Measurements from ENCODE around the gene BSPH1. TPM values are rescaled to one million over a fixed set of nuclear protein-coding genes. Genes with fewer than 3 reads are reported as not detected.
"Not testable (repeated sequence)": the region's sequence is repeated elsewhere in the genome, so short reads cannot be mapped to it uniquely, and the experiment has no call there.

The BSPH1 gene
- polyA plus RNA-seq, 1 donor: not detected

GRCh38 chr19:47949852-47950521, 42.0 kb downstream of the BSPH1 start:
- not testable (repeated sequence) for H3K27me3 ChIP-seq (ENCODE audit: control insufficient read depth, insufficient read depth, low read length); DNase-seq

GRCh38 chr19:47928581-47928980, 63.4 kb downstream of the BSPH1 start:
- no CpG with 5 or more reads among the region's 20 CpGs for WGBS (ENCODE audit: insufficient coverage, low lambda C conversion rate)
- H3K27me3 ChIP-seq (ENCODE audit: control insufficient read depth, insufficient read depth, low read length); H3K9me3 ChIP-seq (ENCODE audit: control insufficient read depth, low read depth, low read length); H3K4me3 ChIP-seq (ENCODE audit: low read length); H3K4me1 ChIP-seq (ENCODE audit: control insufficient read depth, insufficient read depth, low read length); DNase-seq; H3K36me3 ChIP-seq (ENCODE audit: control insufficient read depth, insufficient read depth, low read length); H3K27ac ChIP-seq (ENCODE audit: low read length): not testable (repeated sequence)

More at GRCh38 chr19:47949852-47950521, 42.0 kb downstream of the BSPH1 start:
- H3K9me3 ChIP-seq (ENCODE audit: control insufficient read depth, low read depth, low read length); H3K27ac ChIP-seq (ENCODE audit: low read length); H3K36me3 ChIP-seq (ENCODE audit: control insufficient read depth, insufficient read depth, low read length); H3K4me1 ChIP-seq (ENCODE audit: control insufficient read depth, insufficient read depth, low read length); H3K4me3 ChIP-seq (ENCODE audit: low read length): not testable (repeated sequence)
- 100% methylated on average over 5 of the region's 24 CpGs for WGBS (ENCODE audit: insufficient coverage, low lambda C conversion rate)

GRCh38 chr19:47920107-47920506, 71.9 kb downstream of the BSPH1 start:
- not testable (repeated sequence) for H3K27me3 ChIP-seq (ENCODE audit: control insufficient read depth, insufficient read depth, low read length); DNase-seq; H3K4me1 ChIP-seq (ENCODE audit: control insufficient read depth, insufficient read depth, low read length); H3K9me3 ChIP-seq (ENCODE audit: control insufficient read depth, low read depth, low read length); H3K4me3 ChIP-seq (ENCODE audit: low read length); H3K27ac ChIP-seq (ENCODE audit: low read length); H3K36me3 ChIP-seq (ENCODE audit: control insufficient read depth, insufficient read depth, low read length)
- WGBS (ENCODE audit: insufficient coverage, low lambda C conversion rate): no CpG with 5 or more reads among the region's 15 CpGs

Other genes starting within 250 kb of the BSPH1 start
- 545 TPM for gene NOP53, start 246.6 kb downstream of the BSPH1 start, polyA plus RNA-seq
- 190 TPM for gene SELENOW, start 213.5 kb downstream of the BSPH1 start, polyA plus RNA-seq
- not detected for gene TPRX1, start 187.6 kb downstream of the BSPH1 start, polyA plus RNA-seq
- 0.09 TPM for gene CRX, start 170.2 kb downstream of the BSPH1 start, polyA plus RNA-seq
- gene TPRX2, start 132.9 kb downstream of the BSPH1 start, polyA plus RNA-seq: not detected
- 190 TPM for gene SULT2A1, start 105.9 kb downstream of the BSPH1 start, polyA plus RNA-seq
- 0.07 TPM for gene ELSPBP1, start 2.5 kb upstream of the BSPH1 start, polyA plus RNA-seq
- gene CABP5, start 51.9 kb upstream of the BSPH1 start, polyA plus RNA-seq: not detected
- 5.3 TPM for gene PLA2G4C, start 118.6 kb upstream of the BSPH1 start, polyA plus RNA-seq
- gene LIG1, start 178.2 kb upstream of the BSPH1 start, polyA plus RNA-seq: 45.1 TPM
- 6.7 TPM for gene ZSWIM9, start 178.5 kb upstream of the BSPH1 start, polyA plus RNA-seq

All from large intestine (tissue), 3 donors.